ENCODE measurements around the gene SH3PXD2B.

DNA sequence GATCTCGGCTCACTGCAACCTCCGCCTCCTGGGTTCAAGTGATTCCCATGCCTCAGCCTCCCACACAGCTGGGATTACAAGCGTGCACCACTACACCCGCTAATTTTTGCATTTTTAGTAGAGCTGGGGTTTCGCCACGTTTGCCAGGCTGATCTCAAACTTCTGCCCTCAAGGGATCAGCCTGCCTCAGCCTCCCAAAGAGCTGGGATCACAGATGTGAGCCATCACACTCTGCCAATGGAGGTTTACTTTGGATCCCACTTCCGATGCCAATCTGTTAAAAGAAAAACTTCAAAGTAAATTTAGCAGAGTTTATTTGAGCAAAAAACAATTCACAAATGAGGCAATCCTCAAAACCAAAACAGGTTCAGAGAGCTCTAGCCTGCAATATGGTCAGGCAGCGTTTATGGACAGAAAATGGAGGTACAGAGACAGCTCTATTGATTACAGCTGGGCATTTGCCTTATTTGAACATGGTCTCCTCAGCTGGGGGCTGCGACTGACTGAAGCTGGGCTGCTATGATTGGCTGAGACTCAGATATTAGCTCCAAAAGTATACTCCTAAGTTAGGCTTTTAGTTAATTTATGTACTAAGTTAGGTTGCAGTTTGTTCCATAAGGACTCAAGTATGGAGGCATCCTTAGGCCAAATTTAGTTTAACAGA is 152.1 kb downstream of the SH3PXD2B start:
- TF ChIP-seq GATA2 (IDR thresholded peaks at IDR 0.05; ENCODE audit: low read depth, low read length), result no peak
- no peak for TF ChIP-seq GATA3 (IDR thresholded peaks at IDR 0.05; ENCODE audit: low read depth, low read length)

Measured in SH-SY5Y (cell line).